H1 (cell line): ENCODE results near the gene PLCB1.

Source experiments
- CTCF ChIP-seq, 3 experiments: IDR thresholded peaks; 1 replicate in 2 of 3; 2 replicates in 1 of 3; pipeline versions ENCODE4 v1.5.1 to v1.6.1; 2011; ENCODE audit warnings: low read length in 3 of 3, mild to moderate bottlenecking in 3 of 3, inconsistent platforms in 2 of 3, low read depth in 1 of 3, moderate library complexity in 1 of 3; ENCODE audit not compliant: insufficient read depth in 1 of 3; ENCODE audit errors: control extremely low read depth in 1 of 3
- EZH2 ChIP-seq: fragments of 200-600 bp; sonication (generic); IDR thresholded peaks from 2 replicates; pipeline ENCODE4 v1.7.1; 2012; ENCODE audit warnings: low read depth, mild to moderate bottlenecking, moderate library complexity, low read length, inconsistent platforms; ENCODE audit not compliant: severe bottlenecking
- GABPA ChIP-seq: IDR thresholded peaks from 2 replicates; pipeline ENCODE4 v1.6.1; 2011; ENCODE audit warnings: mild to moderate bottlenecking, low read length, moderate library complexity, borderline replicate concordance; ENCODE audit not compliant: insufficient read depth
- HDAC2 ChIP-seq, 2 experiments: fragments of 300-600 bp in 1 of 2; sonication (generic) in 1 of 2; IDR thresholded peaks; 2 replicates each; pipeline ENCODE4 v1.6.1; 2011 to 2012; ENCODE audit warnings: low read depth in 2 of 2, low read length in 2 of 2, mild to moderate bottlenecking in 2 of 2, moderate library complexity in 2 of 2, borderline replicate concordance in 1 of 2, inconsistent platforms in 1 of 2
- HDAC6 ChIP-seq: IDR thresholded peaks from one replicate; pipeline ENCODE4 v1.7.1; 2012; ENCODE audit warnings: low read depth, mild to moderate bottlenecking, inconsistent platforms, low read length, moderate library complexity
- POLR2A ChIP-seq, 2 experiments: IDR thresholded peaks; 1 replicate in 1 of 2; 2 replicates in 1 of 2; pipeline ENCODE4 v1.6.1; 2011; ENCODE audit warnings: low read depth in 2 of 2, low read length in 2 of 2, mild to moderate bottlenecking in 2 of 2; ENCODE audit errors: control extremely low read depth in 1 of 2
- POLR2AphosphoS5 ChIP-seq: IDR thresholded peaks from 2 replicates; pipeline ENCODE4 v1.6.1; 2011; ENCODE audit warnings: low read depth, low read length
- SIN3A ChIP-seq, 2 experiments: IDR thresholded peaks in 1 of 2; conservative IDR thresholded peaks in 1 of 2; 2 replicates each; pipeline ENCODE4 v1.6.1; 2011 to 2012; ENCODE audit warnings: low read length in 2 of 2, improper control_type of control experiment in 1 of 2, low read depth in 1 of 2, mild to moderate bottlenecking in 1 of 2
- SP1 ChIP-seq: IDR thresholded peaks from 2 replicates; pipeline ENCODE4 v1.6.1; 2011; ENCODE audit warnings: low read depth, low read length
- SRF ChIP-seq: IDR thresholded peaks from 2 replicates; pipeline ENCODE4 v1.6.1; 2011; ENCODE audit warnings: mild to moderate bottlenecking, low read depth, low read length, moderate library complexity
- SUZ12 ChIP-seq: fragments of 200-600 bp; sonication (generic); IDR thresholded peaks from 2 replicates; pipeline ENCODE4 v1.6.1; 2012; ENCODE audit warnings: mild to moderate bottlenecking, inconsistent platforms, low read length, moderate library complexity, mixed read lengths
- TAF1 ChIP-seq: IDR thresholded peaks from 2 replicates; pipeline ENCODE4 v1.6.1; 2011; ENCODE audit warnings: mild to moderate bottlenecking, low read depth, low read length
- USF2 ChIP-seq: IDR thresholded peaks from 2 replicates; pipeline ENCODE4 v1.6.1; 2011; ENCODE audit warnings: low read length, improper control_type of control experiment

- TF ChIP-seq CTCF (IDR thresholded peaks at IDR 0.05; ENCODE audit: control extremely low read depth in 1 of 3, insufficient read depth in 1 of 3, low read depth in 1 of 3, low read length in 3 of 3) (no peak), GABPA (no peak), SRF (no peak), POLR2AphosphoS5 (no peak), POLR2A (IDR thresholded peaks at IDR 0.05; ENCODE audit: control extremely low read depth in 1 of 2, low read depth in 2 of 2, low read length in 2 of 2) (no peak), TAF1 (no peak), USF2 (no peak), SUZ12 (no peak), HDAC6 (no peak), HDAC2 (IDR thresholded peaks at IDR 0.05; ENCODE audit: borderline replicate concordance in 1 of 2, low read depth in 2 of 2, low read length in 2 of 2) (no peak), SP1 (no peak), EZH2 (no peak), SIN3A (conservative IDR thresholded peaks at IDR 0.05 in 1 of 2, IDR thresholded peaks at IDR 0.05 in 1 of 2; ENCODE audit: low read depth in 1 of 2, low read length in 2 of 2) (no peak)
These were observed 241.5 kb downstream of the PLCB1 start for GRCh38 chr20:8373579-8373978.
